GM18519 (cell line): Measurements from ENCODE around the gene SMIM20.
"Not testable (repeated sequence)": the region's sequence is repeated elsewhere in the genome, so short reads cannot be mapped to it uniquely, and the experiment has no call there.

Experiments
- ATAC-seq: cut with Tn5 transposase; IDR thresholded peaks from one replicate; pipeline ENCODE4 v1.9.1; 2021; ENCODE audit warnings: mild to moderate bottlenecking, moderate library complexity; ENCODE audit not compliant: unreplicated experiment, low FRiP score

SMIM20 gene

GRCh38 chr4:25890571-25891485 lies 23.2 kb upstream of the SMIM20 start:
- no peak for ATAC-seq

- no peak for ATAC-seq
Observed at GRCh38 chr4:25892796-25893195, 21.2 kb upstream of the SMIM20 start.

GRCh38 chr4:25896776-25897539 lies 17.1 kb upstream of the SMIM20 start:
- ATAC-seq, result no peak

GRCh38 chr4:25900310-25900709 lies 13.7 kb upstream of the SMIM20 start:
- no peak for ATAC-seq

- no peak for ATAC-seq
Observed at GRCh38 chr4:25901030-25901430, 13.0 kb upstream of the SMIM20 start.

GRCh38 chr4:25903900-25904747 lies 9.9 kb upstream of the SMIM20 start:
- ATAC-seq, result no peak

- no peak for ATAC-seq
Observed at GRCh38 chr4:25904748-25905082, 9.3 kb upstream of the SMIM20 start.

- no peak for ATAC-seq
Observed at GRCh38 chr4:25905371-25905770, 8.6 kb upstream of the SMIM20 start.

- not testable (repeated sequence) for ATAC-seq
Observed at GRCh38 chr4:25906113-25906512, 7.9 kb upstream of the SMIM20 start.

GRCh38 chr4:25908491-25908901 lies 5.5 kb upstream of the SMIM20 start:
- no peak for ATAC-seq

- ATAC-seq, result no peak
Observed at GRCh38 chr4:25911356-25911755, 2.7 kb upstream of the SMIM20 start.

- no peak for ATAC-seq
Observed at GRCh38 chr4:25913056-25913850, 767 bp upstream of the SMIM20 start.

GRCh38 chr4:25914670-25915352 lies 791 bp downstream of the SMIM20 start:
- peak; percentile 1 for ATAC-seq

GRCh38 chr4:25915353-25915705 lies 1.3 kb downstream of the SMIM20 start:
- ATAC-seq, result no peak

- ATAC-seq, result no peak
Observed at GRCh38 chr4:25916870-25917269, 2.9 kb downstream of the SMIM20 start.

- no peak for ATAC-seq
Observed at GRCh38 chr4:25919676-25920075, 5.7 kb downstream of the SMIM20 start.

GRCh38 chr4:25921922-25922321 lies 7.9 kb downstream of the SMIM20 start:
- no peak for ATAC-seq

GRCh38 chr4:25922812-25923369 lies 8.9 kb downstream of the SMIM20 start:
- no peak for ATAC-seq

- no peak for ATAC-seq
Observed at GRCh38 chr4:25923745-25924144, 9.7 kb downstream of the SMIM20 start.
